CD4-positive, alpha-beta T cell treated with Interleukin-6 at 100 ng/mL for 8 hours (primary cell): ENCODE data around the gene NXPH3.

Experiments
- DNase-seq: peaks from one replicate; pipeline ENCODE4 v3.0.0-alpha.2; 2020; ENCODE audit warnings: mixed read lengths, low spot score

The NXPH3 gene

DNA sequence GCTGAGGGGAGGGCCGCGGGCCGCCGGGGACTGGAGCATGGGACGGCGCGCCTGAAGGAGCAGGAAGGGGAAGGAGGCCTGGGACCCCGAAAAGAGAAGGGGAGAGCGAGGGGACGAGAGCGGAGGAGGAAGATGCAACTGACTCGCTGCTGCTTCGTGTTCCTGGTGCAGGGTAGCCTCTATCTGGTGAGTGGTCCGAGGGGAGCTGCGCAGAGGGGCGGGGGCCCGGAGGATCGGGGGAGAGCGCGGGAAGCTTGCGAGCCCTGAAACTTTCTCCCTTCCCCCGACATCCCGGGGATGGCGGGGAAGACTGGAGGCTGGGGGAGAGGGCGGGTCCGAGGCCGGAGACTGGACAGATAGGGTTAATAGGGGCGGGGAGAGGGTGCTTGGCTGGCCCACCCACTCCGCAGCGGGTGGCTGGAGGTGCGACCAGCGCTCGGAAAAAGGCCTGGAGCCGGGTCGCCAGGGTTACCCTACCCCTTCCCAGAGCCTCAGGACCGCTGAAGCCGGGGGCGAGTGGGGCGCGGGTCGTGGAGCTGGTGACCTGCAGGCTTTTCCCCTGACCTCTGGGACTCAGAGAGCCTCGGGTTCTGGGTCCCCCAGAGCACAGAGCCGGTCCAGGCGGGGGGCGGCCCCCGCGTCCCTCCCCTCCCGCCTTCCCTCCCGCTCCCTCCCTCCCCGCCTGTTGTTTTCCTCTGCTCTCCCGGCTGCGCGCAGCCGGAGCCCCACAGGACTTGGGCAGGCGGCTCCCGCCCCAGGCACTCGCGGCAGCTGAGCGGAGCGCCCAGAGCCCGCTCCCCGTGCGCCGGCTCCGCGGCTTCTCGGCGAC is 631 bp downstream of the NXPH3 start:
- DNase-seq: no peak

DNA sequence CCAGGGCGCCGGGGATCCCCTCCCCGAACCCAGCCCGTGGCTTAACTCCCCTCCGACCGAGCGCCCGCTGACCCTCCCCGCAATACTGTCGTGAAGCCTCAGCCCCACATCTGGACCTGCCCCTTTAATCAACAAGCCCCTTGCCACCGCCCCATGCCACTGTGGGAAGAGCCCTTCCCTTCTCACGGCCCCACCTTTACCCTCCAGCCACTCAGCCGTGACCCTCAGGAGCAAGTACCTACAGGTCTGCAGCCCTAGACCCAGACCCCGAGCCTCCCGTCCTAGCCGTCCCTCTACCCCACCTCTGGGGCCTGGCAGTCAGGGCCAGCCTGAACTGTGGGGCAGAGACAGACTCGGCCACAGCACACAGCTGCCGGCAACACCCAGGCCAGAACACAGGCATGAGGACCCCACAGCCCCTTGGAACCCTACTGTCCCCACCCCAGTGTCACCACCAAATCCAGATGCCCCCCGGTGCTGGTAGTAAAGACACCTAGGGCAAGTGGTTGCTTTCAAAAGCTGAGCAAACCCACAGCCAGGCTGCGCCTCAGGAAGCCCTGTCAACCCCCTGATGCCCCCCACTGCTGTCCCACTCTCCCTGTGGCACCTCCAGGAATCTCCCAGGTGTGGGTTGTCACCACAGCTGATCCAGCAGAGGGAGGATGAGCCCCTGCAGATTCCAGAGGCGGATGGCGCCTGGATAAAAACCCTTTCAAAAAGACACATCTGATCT is 1.4 kb downstream of the NXPH3 start:
- no peak for DNase-seq

DNA sequence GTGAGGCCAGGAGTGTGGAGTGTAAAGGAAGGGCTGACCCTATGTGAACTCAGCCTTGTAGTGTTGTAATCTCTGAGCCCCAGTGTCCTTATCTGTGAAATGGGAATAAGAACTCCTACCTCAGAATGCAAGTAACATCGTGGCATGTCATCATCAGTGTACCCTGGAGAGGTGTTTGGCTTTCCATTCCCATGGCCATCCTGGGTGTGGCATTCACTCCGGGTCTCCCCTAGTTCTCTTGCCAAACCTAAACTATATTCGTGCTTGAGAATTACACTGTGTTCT is 1.9 kb downstream of the NXPH3 start:
- no peak for DNase-seq

DNA sequence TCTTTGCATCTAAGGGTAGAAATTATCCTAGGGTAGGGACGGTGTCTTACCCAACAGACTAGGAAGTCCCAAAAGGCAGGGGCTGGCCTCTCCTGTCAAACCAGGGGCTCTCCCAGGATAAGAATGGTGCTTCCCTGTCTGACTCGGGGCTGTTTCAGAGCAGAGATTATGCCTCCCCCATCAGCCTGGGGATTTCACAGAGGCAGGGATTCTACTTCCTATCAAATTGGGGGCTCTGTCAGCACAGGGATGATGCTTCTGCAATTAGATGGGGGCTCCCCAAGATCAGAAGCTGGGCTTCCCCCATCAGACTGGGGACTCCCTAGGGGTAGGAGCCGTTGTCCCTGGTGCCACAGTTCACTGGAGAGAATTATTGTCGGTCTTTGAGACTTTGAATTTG is 2.3 kb downstream of the NXPH3 start:
- no peak for DNase-seq

DNA sequence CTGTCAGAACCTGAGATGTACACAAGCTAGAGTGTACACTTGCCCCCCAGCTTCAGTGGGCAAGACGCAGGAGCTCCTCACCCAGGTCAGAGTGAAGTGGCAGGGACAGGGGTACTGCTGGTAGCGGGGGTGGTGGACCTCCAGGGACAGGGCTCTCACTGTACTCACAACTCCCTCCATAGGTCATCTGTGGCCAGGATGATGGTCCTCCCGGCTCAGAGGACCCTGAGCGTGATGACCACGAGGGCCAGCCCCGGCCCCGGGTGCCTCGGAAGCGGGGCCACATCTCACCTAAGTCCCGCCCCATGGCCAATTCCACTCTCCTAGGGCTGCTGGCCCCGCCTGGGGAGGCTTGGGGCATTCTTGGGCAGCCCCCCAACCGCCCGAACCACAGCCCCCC is 2.7 kb downstream of the NXPH3 start:
- no peak for DNase-seq

DNA sequence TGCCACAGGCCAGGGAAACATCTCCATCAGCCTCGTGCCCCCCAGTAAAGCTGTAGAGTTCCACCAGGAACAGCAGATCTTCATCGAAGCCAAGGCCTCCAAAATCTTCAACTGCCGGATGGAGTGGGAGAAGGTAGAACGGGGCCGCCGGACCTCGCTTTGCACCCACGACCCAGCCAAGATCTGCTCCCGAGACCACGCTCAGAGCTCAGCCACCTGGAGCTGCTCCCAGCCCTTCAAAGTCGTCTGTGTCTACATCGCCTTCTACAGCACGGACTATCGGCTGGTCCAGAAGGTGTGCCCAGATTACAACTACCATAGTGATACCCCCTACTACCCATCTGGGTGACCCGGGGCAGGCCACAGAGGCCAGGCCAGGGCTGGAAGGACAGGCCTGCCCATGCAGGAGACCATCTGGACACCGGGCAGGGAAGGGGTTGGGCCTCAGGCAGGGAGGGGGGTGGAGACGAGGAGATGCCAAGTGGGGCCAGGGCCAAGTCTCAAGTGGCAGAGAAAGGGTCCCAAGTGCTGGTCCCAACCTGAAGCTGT is 3.4 kb downstream of the NXPH3 start:
- no peak for DNase-seq

DNA sequence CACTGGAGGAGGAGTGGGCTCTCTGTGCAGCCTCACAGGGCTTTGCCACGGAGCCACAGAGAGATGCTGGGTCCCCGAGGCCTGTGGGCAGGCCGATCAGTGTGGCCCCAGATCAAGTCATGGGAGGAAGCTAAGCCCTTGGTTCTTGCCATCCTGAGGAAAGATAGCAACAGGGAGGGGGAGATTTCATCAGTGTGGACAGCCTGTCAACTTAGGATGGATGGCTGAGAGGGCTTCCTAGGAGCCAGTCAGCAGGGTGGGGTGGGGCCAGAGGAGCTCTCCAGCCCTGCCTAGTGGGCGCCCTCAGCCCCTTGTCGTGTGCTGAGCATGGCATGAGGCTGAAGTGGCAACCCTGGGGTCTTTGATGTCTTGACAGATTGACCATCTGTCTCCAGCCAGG is 3.9 kb downstream of the NXPH3 start:
- no peak for DNase-seq

DNA sequence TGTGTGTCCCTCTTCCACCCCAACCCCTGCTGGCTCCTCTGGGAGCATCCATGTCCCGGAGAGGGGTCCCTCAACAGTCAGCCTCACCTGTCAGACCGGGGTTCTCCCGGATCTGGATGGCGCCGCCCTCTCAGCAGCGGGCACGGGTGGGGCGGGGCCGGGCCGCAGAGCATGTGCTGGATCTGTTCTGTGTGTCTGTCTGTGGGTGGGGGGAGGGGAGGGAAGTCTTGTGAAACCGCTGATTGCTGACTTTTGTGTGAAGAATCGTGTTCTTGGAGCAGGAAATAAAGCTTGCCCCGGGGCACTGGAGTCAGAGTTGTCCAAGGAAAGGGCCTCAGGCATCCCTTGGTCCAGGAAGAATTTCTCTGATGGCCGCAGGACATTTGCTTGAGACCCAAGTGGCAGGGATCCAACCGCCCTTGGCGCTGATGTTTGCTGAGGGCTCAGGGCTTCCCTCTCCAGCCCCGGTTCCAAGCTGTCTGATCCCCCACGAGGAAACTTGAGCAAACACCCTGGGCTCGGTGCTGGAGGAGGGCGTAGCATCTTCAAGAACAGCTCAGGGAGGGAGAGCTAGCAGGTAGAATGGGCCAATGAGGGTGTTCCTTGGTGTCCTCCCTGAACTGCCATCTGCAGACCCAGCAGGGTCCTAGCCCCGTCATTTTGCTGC is 4.5 kb downstream of the NXPH3 start:
- DNase-seq: no peak

DNA sequence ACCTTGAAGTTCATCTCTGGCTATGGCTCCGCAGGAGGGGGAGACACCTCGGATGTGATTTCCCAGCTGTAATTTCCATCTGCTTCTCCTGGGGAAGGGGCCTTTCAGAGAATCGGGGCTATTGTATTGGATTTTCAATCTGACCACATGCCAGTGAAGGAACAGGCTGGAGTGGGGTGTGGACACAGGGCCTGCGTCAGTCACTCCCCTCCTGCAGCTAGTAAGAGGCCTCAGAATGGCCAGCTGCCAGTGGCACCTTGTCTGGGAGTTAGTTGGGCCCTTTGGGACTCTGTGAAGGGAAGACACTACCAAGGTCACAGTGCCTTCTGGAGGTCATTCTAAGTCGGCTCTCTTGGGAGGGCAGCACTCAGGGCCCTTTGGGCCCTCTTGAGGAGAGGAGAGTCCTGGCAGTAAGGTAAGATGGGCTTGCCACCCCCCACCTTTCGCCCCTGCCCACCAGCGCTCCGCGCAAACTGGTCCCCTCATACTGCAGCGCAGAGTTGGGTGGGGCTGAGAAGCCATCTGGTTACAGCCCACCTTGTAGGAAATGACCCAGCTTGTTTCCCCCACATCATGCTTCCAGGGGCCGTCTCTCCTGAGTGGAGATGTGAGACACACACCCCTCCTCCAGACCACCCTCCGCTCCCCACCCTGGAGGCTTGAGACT is 5.4 kb downstream of the NXPH3 start:
- DNase-seq: no peak

DNA sequence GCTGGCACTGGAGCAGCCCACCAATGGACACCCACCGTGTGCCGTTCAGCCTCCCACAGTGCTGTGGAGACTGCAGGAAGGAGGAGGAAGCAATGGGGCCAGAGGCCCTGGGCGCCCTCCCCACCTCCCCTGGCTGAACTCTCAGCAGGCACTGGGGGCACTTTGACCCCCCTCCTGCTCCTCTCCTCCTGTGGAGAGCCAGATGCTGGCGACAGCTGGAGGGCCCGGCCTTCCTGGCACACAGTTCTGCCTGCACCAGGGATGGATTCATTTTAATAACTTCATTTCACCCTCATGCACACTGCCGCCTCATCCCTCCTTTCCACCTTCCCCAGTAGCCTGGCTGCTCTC is 6.0 kb downstream of the NXPH3 start:
- DNase-seq: no peak

DNA sequence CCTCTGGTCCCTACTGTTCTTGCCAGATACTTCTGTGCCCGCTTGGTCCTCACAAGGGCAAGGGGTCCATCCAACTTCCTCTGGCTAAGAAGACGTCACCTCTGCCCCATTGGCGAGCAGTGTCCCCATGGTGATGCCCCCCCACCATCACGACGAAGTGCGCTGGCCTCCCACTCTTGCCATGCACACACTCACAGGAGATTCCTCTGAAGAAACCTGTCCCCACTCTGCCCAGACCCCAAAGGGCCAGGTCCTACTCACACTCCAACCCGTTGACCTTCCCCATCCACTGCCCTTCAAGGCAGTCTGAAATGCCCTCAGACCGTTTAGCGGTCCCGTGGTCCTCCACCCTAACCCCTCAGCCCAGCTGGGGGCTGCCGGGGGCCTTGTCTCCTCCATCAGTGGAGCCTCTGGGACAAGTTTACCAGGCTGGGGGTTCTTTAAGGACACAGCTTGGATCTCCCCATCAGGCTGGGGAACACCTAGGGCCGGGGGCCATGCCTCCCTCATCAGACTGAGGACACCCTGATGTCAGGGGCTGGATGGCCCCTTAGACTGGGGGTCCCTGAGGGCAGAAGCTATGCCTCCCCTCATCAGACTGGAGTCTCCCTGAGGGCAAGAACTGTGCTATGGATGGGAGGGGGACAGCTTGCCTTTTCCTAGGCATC is 6.5 kb downstream of the NXPH3 start:
- DNase-seq: no peak

DNA sequence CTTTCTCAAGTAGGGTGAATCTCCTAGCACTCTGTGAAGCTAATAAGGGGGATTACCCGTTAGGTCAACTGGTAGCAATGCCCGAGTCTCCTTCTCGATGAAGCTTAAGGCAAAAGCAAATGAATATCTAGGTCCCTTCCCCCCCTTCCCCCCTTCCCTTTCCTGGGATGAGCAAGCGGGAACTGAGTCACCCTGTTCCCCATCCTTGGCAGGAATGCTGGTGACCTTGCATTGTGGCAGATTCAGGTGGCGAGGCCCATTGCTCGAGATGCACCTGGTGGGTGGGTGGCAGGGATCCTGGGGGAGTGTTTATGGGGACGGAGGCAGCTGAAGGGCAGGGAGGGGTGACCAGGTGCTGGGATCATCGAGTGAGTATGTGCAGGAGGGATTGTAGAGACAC is 7.1 kb downstream of the NXPH3 start:
- DNase-seq: no peak

DNA sequence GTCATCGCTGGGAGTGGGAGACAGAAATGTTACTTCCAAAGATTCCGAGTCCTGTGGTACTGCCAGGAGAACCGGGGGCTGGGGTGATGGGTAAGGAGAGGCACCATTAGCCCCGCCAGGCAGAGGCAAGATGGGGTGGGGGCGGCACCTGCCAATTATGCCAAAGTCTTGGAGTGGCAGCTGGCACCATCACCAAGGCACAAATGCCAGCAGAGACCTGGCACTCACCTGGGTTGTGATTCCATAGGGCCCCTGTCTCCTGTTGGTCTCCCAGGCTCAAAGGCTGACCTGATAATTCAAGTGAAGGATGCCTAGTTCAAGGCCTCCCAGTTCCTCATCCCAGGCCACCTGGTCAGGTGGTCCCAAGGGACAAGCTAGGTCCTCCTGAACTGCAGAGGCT is 7.6 kb downstream of the NXPH3 start:
- no peak for DNase-seq

DNA sequence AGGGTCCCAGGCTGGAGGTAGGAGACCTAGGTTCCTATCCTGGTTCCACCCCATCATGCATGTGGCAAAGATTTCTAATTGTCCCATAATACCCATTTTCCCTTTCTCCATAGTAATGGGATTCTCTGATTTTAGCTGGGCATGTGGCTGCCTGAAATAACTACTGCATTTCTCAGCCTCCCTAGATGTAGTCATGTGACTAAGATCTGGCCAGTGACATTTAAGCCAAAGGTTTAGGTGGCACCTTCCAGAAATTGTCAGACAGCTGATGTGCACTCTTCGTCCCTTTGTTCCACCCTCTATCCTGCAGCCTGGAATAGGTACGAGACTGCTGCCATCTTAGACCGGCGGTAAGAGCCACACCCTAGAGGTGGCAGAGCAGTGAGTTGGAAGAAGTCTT is 8.2 kb downstream of the NXPH3 start:
- no peak for DNase-seq

DNA sequence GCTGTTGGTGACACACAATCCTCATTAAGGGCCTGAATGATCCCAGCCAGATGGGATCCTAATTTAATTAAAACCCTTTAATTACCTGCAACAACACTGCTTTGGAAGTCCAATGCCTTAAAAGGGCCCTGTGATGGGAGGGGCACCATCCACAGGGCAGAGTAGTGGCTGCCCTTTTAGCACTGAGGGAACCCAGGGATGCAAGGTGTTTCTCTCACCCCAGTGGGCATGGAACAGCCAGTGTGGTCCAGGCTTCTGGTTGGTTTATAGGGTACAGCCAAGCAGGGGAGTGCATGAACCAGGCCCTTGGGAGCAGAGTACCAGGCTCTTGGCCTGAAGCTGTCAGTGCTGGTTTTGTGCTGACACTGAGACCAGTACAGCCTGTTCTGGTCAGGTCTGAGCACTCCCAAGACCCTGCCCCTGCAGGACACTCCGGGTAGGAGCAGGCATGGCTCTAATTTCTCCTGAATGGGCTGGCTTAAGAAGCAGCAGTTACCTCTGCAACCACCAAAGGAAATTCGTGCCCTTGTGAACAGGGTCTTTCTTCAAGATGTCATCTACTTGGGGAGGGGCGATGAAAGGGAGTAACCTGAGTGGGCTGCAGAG is 9.9 kb downstream of the NXPH3 start:
- DNase-seq: no peak

DNA sequence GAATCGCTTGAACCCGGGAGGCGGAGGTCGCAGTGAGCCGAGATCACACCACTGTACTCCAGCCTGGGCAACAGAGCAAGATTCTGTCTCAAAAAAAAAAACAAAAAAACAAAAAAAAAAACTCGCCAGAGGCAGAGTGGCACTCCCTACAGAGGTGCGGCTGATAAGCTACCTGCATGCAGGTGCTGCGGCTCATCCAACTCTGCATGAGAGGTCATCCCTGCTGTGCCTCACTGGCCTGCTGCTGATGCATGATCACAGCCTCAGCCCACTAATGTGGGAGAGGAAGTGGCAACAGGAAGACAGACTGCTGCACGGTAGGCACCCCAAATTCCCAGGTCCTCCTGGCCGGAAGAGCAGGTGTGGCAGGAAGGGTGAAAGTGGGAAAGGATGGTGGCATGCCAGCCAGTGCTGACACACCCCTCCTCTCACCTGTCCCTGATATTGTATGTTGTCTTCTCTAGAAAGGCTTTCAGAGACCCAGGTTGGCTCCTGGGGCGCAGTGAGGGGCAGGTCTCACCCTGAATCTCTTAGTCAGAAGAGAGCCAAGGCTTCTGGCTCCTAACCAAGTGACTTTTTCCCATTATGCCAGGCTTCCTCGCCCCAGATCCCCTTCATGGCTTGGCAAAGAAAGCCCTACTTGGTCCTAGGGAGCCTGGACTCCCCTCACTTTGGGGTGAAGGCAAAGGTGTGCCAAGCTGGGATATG is 11.8 kb downstream of the NXPH3 start:
- DNase-seq: no peak

DNA sequence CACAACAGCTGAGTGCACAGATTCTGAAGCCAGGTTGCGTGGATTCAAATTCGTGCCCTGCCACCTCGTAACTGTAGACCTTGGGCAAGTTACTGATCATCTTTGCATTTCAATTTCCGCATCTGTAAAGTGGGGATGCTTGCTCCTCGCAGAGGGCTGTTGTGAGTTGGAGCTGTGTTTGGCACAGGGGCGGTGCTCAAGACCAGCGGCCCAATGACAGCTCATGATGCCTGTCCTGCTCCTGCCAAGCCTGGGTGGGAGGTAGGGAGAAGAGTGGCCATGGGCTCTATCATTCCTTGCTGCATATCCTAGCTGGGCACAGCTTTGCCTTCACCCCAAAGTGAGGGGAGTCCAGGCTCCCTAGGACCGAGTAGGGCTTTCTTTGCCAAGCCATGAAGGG is 12.6 kb downstream of the NXPH3 start:
- no peak for DNase-seq

DNA sequence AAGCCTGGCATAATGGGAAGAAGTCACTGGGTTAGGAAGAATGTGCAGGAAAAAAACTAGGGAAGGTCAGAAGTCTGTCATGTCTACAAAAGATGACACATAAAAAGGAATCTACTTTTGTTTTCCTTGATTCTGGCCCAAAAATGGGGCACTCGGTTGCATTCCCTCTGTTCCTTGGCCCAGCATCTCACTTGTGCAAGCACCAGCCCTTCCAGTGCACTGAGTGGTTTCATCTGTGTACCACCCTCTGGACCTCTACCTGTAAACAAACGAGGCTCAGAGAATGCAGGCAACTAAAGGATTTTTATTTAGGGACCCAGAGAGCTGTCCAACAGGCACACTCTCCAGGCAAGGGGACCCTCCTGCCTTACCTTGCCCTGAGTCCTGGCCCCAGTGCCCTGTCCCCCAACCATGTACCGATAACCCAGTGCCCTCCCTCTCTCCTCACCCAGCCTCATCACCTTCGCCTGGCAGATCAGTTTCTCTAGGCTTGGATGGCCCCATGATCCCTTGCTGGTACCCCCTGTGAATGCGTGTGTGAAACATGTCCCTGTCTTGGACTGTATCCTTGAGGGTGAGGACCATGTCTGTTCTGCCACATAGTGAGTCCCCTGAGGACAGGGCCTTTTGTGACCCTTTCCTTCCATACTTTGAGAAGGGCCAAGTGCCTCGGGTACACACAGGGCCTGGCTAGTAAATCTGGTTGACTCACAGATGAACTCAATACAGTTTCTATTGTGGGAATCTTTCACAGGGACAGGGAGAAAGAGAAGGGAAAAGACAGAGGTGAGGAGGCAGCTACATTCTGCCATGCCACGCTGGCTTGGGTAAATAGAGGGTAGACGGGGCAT is 13.3 kb downstream of the NXPH3 start:
- no peak for DNase-seq

DNA sequence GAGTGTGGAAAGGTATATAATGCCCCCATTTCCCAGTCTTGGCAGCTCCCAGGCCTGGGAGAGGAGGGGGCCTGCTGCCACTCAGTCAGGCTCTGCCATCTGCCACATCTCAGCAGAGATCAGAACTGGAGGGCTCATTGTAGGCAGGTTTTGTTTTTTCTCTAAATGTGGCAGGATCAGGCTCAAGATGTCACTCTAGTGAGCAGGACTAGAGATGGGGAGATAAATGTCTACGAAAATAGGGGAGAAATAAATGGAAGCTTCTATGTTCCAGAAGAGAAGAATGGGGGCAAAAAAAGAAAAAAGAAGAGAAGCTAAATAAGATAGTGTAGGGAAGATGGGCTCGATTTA is 13.9 kb downstream of the NXPH3 start:
- DNase-seq: no peak

DNA sequence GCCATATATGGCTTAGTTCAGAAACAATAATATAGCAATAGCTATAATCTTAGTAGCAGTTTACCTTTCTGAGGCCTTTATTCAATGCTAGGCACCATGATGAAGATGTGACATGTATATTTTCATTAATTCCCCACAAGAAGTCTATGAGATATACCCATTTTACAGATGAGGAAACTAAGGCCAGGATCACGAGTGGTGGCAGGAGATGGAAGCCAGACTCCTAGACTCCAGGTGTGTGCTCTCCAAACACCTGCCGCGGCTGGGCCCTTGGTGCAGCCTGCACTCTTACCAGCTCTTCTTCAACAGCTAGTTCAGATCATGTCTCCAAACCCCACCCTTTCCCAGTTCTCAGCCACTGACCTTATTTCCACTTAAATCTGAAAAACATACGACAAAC is 15.2 kb downstream of the NXPH3 start:
- DNase-seq: no peak
